ENCODE data around the gene SEMA3D. TPM values are rescaled to one million over a fixed set of nuclear protein-coding genes. Genes with fewer than 3 reads are reported as not detected.
A peak's percentile ranks its signal among the peaks of the same experiment; 100 is the strongest.

SEMA3D gene
- total and polyA plus RNA-seq, 9 of the 15 experiments (the other 6 are each of a cell fraction or from before 2014, with no cell fraction given), result 0.01 to 0.10 (median 0.04) TPM; not detected in 1

- Histone ChIP-seq H3K79me2 (ENCODE audit: control insufficient read depth, insufficient read depth, low read length) (no peaks in the 10 kb centered on the region), H3K4me2 (ENCODE audit: insufficient read depth, low read length) (no peak overlapping the region), H3K4me3 (no peak overlapping the region), H4K20me1 (replicated peaks; ENCODE audit: control insufficient read depth, insufficient read depth, low read length) (no peaks in the 10 kb centered on the region), H3K4me1 (replicated peaks in 1 of 2; ENCODE audit: control insufficient read depth in 2 of 2, insufficient read depth in 2 of 2, low read length in 2 of 2) (no peaks in the 10 kb centered on the region; a peak in 1 of 5 replicates), H3K9me3 (replicated peaks; ENCODE audit: control insufficient read depth, insufficient read depth, low read depth, low read length) (no peaks in the 10 kb centered on the region), H3K27me3 (ENCODE audit: control insufficient read depth in 2 of 2, insufficient read depth in 2 of 2, low read length in 2 of 2) (no peaks in the 10 kb centered on the region), H3K36me3 (ENCODE audit: control insufficient read depth, insufficient read depth, low read length) (no peaks in the 10 kb centered on the region), H3K9ac (ENCODE audit: insufficient read depth in 1 of 2, low read depth in 2 of 2, low read length in 2 of 2) (no peak overlapping the region), H3K9me1 (ENCODE audit: control insufficient read depth, insufficient read depth, low read length) (no peaks in the 10 kb centered on the region), H3K27ac (ENCODE audit: extremely low read depth, low read depth, low read length) (no peak overlapping the region), H2AFZ (ENCODE audit: low read depth, low read length) (no peak overlapping the region)
- peak; percentile 68 for FAIRE-seq
- DNase-seq (ENCODE audit: extremely low read depth in 1 of 4, low spot score in 3 of 4), result peak in 1 of 4 experiments; percentile 9
- ChIA-PET CTCF (ENCODE audit: low intra/inter-chr PET ratio) (no interaction called here), POLR2A (interaction anchor here (1.7 kb wide), 1 partner anchor 9 kb away, joined by 6 read pairs; no protein-coding TSS in a partner anchor)
- in situ Hi-C loops (cut with MboI) (no loop called here), intact Hi-C loops (cut with micrococcal nuclease) (no loop called here)
- BruUV-seq (replicated peaks), result no TSS peak
- no peak for ATAC-seq
- TF ChIP-seq POLR2B (IDR thresholded peaks at IDR 0.05; ENCODE audit: low read depth, partially characterized antibody) (no peak), POLR2AphosphoS2 (IDR thresholded peaks at IDR 0.05; ENCODE audit: low read length) (no peak), CEBPG (CRISPR knock-in tag; IDR thresholded peaks at IDR 0.05) (no peak), CEBPG (tag; conservative IDR thresholded peaks at IDR 0.05 in 1 of 2, IDR thresholded peaks at IDR 0.05 in 1 of 2) (peak in 1 of 2 experiments; percentile 73; a peak in 2 of 4 replicates), MLLT1 (IDR thresholded peaks at IDR 0.05) (no peak), HDGF (IDR thresholded peaks at IDR 0.05) (no peak), ARHGAP35 (IDR thresholded peaks at IDR 0.05; ENCODE audit: partially characterized antibody) (no peak), SRSF3 (IDR thresholded peaks at IDR 0.05; ENCODE audit: insufficient read depth, low read length) (no peak), RUNX1 (IDR thresholded peaks at IDR 0.05; ENCODE audit: low read depth) (no peak), RBFOX2 (IDR thresholded peaks at IDR 0.05; ENCODE audit: low read depth, low read length) (no peak), PHB (CRISPR knock-in tag; IDR thresholded peaks at IDR 0.05) (no peak), SMC3 (conservative IDR thresholded peaks at IDR 0.05; ENCODE audit: insufficient read depth, low read depth, low read length) (no peak), DDX20 (tag; IDR thresholded peaks at IDR 0.05; ENCODE audit: low read depth) (no peak), ZBTB5 (IDR thresholded peaks at IDR 0.05) (no peak), ZBTB7A (IDR thresholded peaks at IDR 0.05; ENCODE audit: borderline replicate concordance, control insufficient read depth, low read depth, low read length) (no peak), FOXP4 (CRISPR knock-in tag; IDR thresholded peaks at IDR 0.05; ENCODE audit: borderline replicate concordance) (no peak), ASH1L (IDR thresholded peaks at IDR 0.05; ENCODE audit: borderline replicate concordance, low read depth, partially characterized antibody) (no peak), PURB (CRISPR knock-in tag; IDR thresholded peaks at IDR 0.05; ENCODE audit: low read depth) (no peak), JUND (IDR thresholded peaks at IDR 0.05; ENCODE audit: borderline replicate concordance, low read depth, low read length) (peak; percentile 39; the same call in 1 of the 2 replicates), JUND (tag; IDR thresholded peaks at IDR 0.05; ENCODE audit: borderline replicate concordance, low read depth, low read length) (peak; percentile 55; the same call in 1 of the 3 replicates)
These were observed 236.0 kb downstream of the SEMA3D start for GRCh38 chr7:84950836-84951235.

Measured in K562 (cell line).